OCI-LY7 (cell line): ENCODE data around the gene RNU5D-1.

Experiments used
- EZH2phosphoT487 ChIP-seq: fragments of 200-600 bp; sonication (generic); IDR thresholded peaks from 2 replicates; pipeline ENCODE4 v1.6.1; 2018; ENCODE audit warnings: low read depth, borderline replicate concordance, mild to moderate bottlenecking, mixed run types, antibody characterized with exemption, low read length, moderate library complexity, mixed read lengths
- TF ChIP-seq, protein P1 (sequence below): fragments of 200-600 bp; sonication (generic); conservative IDR thresholded peaks from 2 replicates; pipeline ENCODE4 v1.5.1; 2014; ENCODE audit warnings: mild to moderate bottlenecking, antibody characterized with exemption, low read length, moderate library complexity, mixed read lengths

GRCh38 chr1:44760876-44761275, 29.9 kb upstream of the RNU5D-1 start:
- TF ChIP-seq, protein P1, sequence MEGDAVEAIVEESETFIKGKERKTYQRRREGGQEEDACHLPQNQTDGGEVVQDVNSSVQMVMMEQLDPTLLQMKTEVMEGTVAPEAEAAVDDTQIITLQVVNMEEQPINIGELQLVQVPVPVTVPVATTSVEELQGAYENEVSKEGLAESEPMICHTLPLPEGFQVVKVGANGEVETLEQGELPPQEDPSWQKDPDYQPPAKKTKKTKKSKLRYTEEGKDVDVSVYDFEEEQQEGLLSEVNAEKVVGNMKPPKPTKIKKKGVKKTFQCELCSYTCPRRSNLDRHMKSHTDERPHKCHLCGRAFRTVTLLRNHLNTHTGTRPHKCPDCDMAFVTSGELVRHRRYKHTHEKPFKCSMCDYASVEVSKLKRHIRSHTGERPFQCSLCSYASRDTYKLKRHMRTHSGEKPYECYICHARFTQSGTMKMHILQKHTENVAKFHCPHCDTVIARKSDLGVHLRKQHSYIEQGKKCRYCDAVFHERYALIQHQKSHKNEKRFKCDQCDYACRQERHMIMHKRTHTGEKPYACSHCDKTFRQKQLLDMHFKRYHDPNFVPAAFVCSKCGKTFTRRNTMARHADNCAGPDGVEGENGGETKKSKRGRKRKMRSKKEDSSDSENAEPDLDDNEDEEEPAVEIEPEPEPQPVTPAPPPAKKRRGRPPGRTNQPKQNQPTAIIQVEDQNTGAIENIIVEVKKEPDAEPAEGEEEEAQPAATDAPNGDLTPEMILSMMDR, result no peak
- no peak for TF ChIP-seq EZH2phosphoT487
